PC-9 (cell line): Measurements from ENCODE around the gene LGI2. TPM values are rescaled to one million over a fixed set of nuclear protein-coding genes. Genes with fewer than 3 reads are reported as not detected.

Experiments
- BruUV-seq: library from RNA; stranded (reverse); fragments of 400-500 nt; replicated peaks from 2 replicates; lab custom pipeline; 2021; lab: Mats Ljungman, UMichigan
- CTCF ChIA-PET: fragments of 300-600 bp; sonication (Branson Sonifier 250); formaldehyde crosslinking; loops from one replicate; lab custom pipeline; 2022; ENCODE audit warnings: antibody characterized with exemption; lab: Charles Lee
- POLR2A ChIA-PET: fragments of 300-600 bp; sonication (Branson Sonifier 250); formaldehyde crosslinking; loops from one replicate; lab custom pipeline; 2022; ENCODE audit warnings: antibody characterized with exemption; ENCODE audit not compliant: unreplicated experiment; lab: Charles Lee
- DNase-seq, 2 experiments: peaks; one replicate each; pipeline versions ENCODE4 v3.0.0 to v3.0.0-alpha.2; 2015 to 2022; ENCODE audit warnings: mixed read lengths in 1 of 2
- H2AFZ ChIP-seq: fragments of 200-600 bp; sonication (generic); 2 replicates; pipeline ENCODE4 v1.8.1; 2017; ENCODE audit warnings: antibody characterized with exemption
- H3F3A ChIP-seq: fragments of 200-600 bp; sonication (generic); 2 replicates; pipeline ENCODE4 v1.8.1; 2017; ENCODE audit warnings: antibody characterized with exemption, mild to moderate bottlenecking, low read depth; ENCODE audit not compliant: insufficient read depth
- H3K27ac ChIP-seq: fragments of 200-600 bp; sonication (generic); 2 replicates; pipeline ENCODE4 v1.6.1; 2016; ENCODE audit warnings: mixed run types
- H3K27me3 ChIP-seq: fragments of 200-600 bp; sonication (generic); 2 replicates; pipeline ENCODE4 v1.6.1; 2016; ENCODE audit warnings: low read depth, mixed run types; ENCODE audit not compliant: insufficient read depth
- H3K36me3 ChIP-seq: fragments of 200-600 bp; sonication (generic); 2 replicates; pipeline ENCODE4 v1.6.1; 2016; ENCODE audit warnings: low read depth, mixed run types
- H3K4me1 ChIP-seq: fragments of 200-600 bp; sonication (generic); replicated peaks from 2 replicates; pipeline ENCODE4 v1.6.1; 2016; ENCODE audit warnings: mixed run types; ENCODE audit not compliant: insufficient read depth
- H3K4me2 ChIP-seq: fragments of 200-600 bp; sonication (generic); 2 replicates; pipeline ENCODE4 v1.6.1; 2017; ENCODE audit warnings: mixed run types
- H3K4me3 ChIP-seq: fragments of 200-600 bp; sonication (generic); 2 replicates; pipeline ENCODE4 v1.6.1; 2016; ENCODE audit warnings: mixed run types
- H3K79me2 ChIP-seq: fragments of 200-600 bp; sonication (generic); 2 replicates; pipeline ENCODE4 v1.6.1; 2017; ENCODE audit warnings: low read depth, mixed run types
- H3K9me2 ChIP-seq: fragments of 200-600 bp; sonication (generic); 2 replicates; pipeline ENCODE4 v1.8.1; 2017; ENCODE audit warnings: mild to moderate bottlenecking; ENCODE audit not compliant: insufficient read depth
- H3K9me3 ChIP-seq: fragments of 200-600 bp; sonication (generic); 2 replicates; pipeline ENCODE4 v1.8.1; 2016; ENCODE audit warnings: low read depth; ENCODE audit not compliant: insufficient read depth
- H4K20me1 ChIP-seq: fragments of 200-600 bp; sonication (generic); 2 replicates; pipeline ENCODE4 v1.8.1; 2017; ENCODE audit not compliant: insufficient read depth
- CTCF ChIP-seq: fragments of 200-600 bp; sonication (generic); conservative IDR thresholded peaks from 2 replicates; pipeline ENCODE4 v1.6.1; 2017; ENCODE audit warnings: mixed run types, antibody characterized with exemption, mild to moderate bottlenecking, moderate library complexity
- EZH2 ChIP-seq: fragments of 200-600 bp; sonication (generic); IDR thresholded peaks from 2 replicates; pipeline ENCODE4 v1.8.0; 2017; ENCODE audit warnings: antibody characterized with exemption, low read depth
- intact Hi-C: fragments of 100-400 bp; cut with micrococcal nuclease; formaldehyde crosslinking; loops from one replicate; pipeline ENCODE4 v1.10.0; 2022; ENCODE audit not compliant: unreplicated experiment
- total RNA-seq: library from RNA; stranded (reverse); gene quantifications from 2 replicates; pipeline ENCODE4 v1.2.3, GENCODE V29; 2021

Gene LGI2
- total RNA-seq, 1 experiment from 2014 or later: not detected

- Histone ChIP-seq H3K4me2 (no peak overlapping the region), H4K20me1 (no peaks in the 10 kb centered on the region), H3K79me2 (no peaks in the 10 kb centered on the region), H3K4me1 (peaks cover 6% of the 10 kb centered on the region), H3K9me3 (no peaks in the 10 kb centered on the region; the same call in 1 of the 2 replicates), H3K4me3 (no peak overlapping the region), H3F3A (no peaks in the 10 kb centered on the region), H3K27ac (no peak overlapping the region), H2AFZ (no peak overlapping the region), H3K27me3 (no peaks in the 10 kb centered on the region), H3K9me2 (no peaks in the 10 kb centered on the region), H3K36me3 (no peaks in the 10 kb centered on the region)
- ChIA-PET CTCF (no interaction called here), POLR2A (interaction anchor here (0.7 kb wide), 1 partner anchor 141 kb away, joined by 3 read pairs; no protein-coding TSS in a partner anchor)
- no peak for DNase-seq
- no TSS peak for BruUV-seq
- intact Hi-C loops: no loop called here
- no peak for TF ChIP-seq EZH2
- TF ChIP-seq CTCF: no peak
Observed at GRCh38 chr4:24966076-24966475, 64.7 kb downstream of the LGI2 start.

GRCh38 chr4:24965627-24966026 is 65.1 kb downstream of the LGI2 start:
- Histone ChIP-seq H3K79me2 (no peaks in the 10 kb centered on the region), H4K20me1 (no peaks in the 10 kb centered on the region), H2AFZ (no peak overlapping the region), H3K4me3 (no peak overlapping the region), H3K4me1 (peaks cover 2% of the 10 kb centered on the region; the same call in 1 of the 2 replicates), H3K27me3 (no peaks in the 10 kb centered on the region), H3K36me3 (no peaks in the 10 kb centered on the region), H3K9me2 (no peaks in the 10 kb centered on the region), H3K4me2 (no peak overlapping the region), H3K27ac (no peak overlapping the region), H3F3A (no peaks in the 10 kb centered on the region), H3K9me3 (no peaks in the 10 kb centered on the region; the same call in 1 of the 2 replicates)
- BruUV-seq: no TSS peak
- ChIA-PET POLR2A (interaction anchor here (0.7 kb wide), 1 partner anchor 142 kb away, joined by 3 read pairs; no protein-coding TSS in a partner anchor), CTCF (no interaction called here)
- no peak for DNase-seq
- TF ChIP-seq CTCF (no peak), EZH2 (no peak)
- intact Hi-C loops: no loop called here

- no peak for DNase-seq
- Histone ChIP-seq H3K4me2 (no peak overlapping the region), H3K4me3 (no peak overlapping the region), H3K4me1 (no peaks in the 10 kb centered on the region), H3K9me3 (no peaks in the 10 kb centered on the region; the same call in 1 of the 2 replicates), H3K27me3 (no peaks in the 10 kb centered on the region), H4K20me1 (no peaks in the 10 kb centered on the region), H3F3A (no peaks in the 10 kb centered on the region), H3K9me2 (no peaks in the 10 kb centered on the region; the same call in 1 of the 2 replicates), H3K27ac (no peak overlapping the region), H3K36me3 (no peaks in the 10 kb centered on the region), H2AFZ (no peak overlapping the region), H3K79me2 (no peaks in the 10 kb centered on the region)
- CTCF ChIA-PET: no interaction called here
- intact Hi-C loops: no loop called here
- POLR2A ChIA-PET: no interaction called here
- no TSS peak for BruUV-seq
- TF ChIP-seq CTCF (no peak), EZH2 (no peak)
Observed at GRCh38 chr4:24963277-24963676, 67.5 kb downstream of the LGI2 start.
